Astrocyte (in vitro differentiated cells and primary cell): Measurements from ENCODE around the gene CNTF.

Source experiments
- CTCF ChIP-seq: IDR thresholded peaks from 2 replicates; pipeline ENCODE4 v1.5.1; 2011; ENCODE audit warnings: low read depth, mild to moderate bottlenecking, inconsistent platforms, low read length, moderate library complexity; ENCODE audit not compliant: insufficient read depth
- EZH2 ChIP-seq: IDR thresholded peaks from 2 replicates; pipeline ENCODE4 v1.6.1; 2012; ENCODE audit warnings: mild to moderate bottlenecking, low read length, inconsistent platforms; ENCODE audit not compliant: insufficient read depth

GRCh38 chr11:58654908-58655296 is 32.4 kb downstream of the CNTF start:
- TF ChIP-seq CTCF: no peak
- no peak for TF ChIP-seq EZH2
